OCI-LY1 (cell line): ENCODE data around the gene SCAPER.
"Not testable (repeated sequence)": the region's sequence is repeated elsewhere in the genome, so short reads cannot be mapped to it uniquely, and the experiment has no call there.

Experiments used
- H2AFZ ChIP-seq: fragments of 200-600 bp; sonication (generic), shearing (Covaris generic); 2 replicates; pipeline ENCODE4 v1.6.0; 2014; ENCODE audit warnings: antibody characterized with exemption, mild to moderate bottlenecking, low read length
- H3F3A ChIP-seq: fragments of 200-600 bp; sonication (generic), shearing (Covaris generic); 2 replicates; pipeline ENCODE4 v1.6.0; 2014; ENCODE audit warnings: mild to moderate bottlenecking, antibody characterized with exemption, low read length, moderate library complexity; ENCODE audit not compliant: insufficient read depth
- H3K27ac ChIP-seq: fragments of 200-600 bp; sonication (generic); 2 replicates; pipeline ENCODE4 v1.5.1; 2014; ENCODE audit warnings: low read length, mixed run types, mild to moderate bottlenecking, low read depth; ENCODE audit not compliant: poor library complexity, severe bottlenecking
- H3K27me3 ChIP-seq: fragments of 200-600 bp; sonication (generic); 2 replicates; pipeline ENCODE4 v1.6.0; 2014; ENCODE audit warnings: antibody characterized with exemption, mild to moderate bottlenecking, low read length, moderate library complexity; ENCODE audit not compliant: insufficient read depth
- H3K36me3 ChIP-seq: fragments of 200-600 bp; sonication (generic); 2 replicates; pipeline ENCODE4 v1.6.1; 2014; ENCODE audit warnings: mild to moderate bottlenecking, antibody characterized with exemption, low read length, moderate library complexity, mixed read lengths; ENCODE audit not compliant: insufficient read depth
- H3K4me1 ChIP-seq: fragments of 200-600 bp; sonication (generic); 2 replicates; pipeline ENCODE4 v1.5.1; 2014; ENCODE audit warnings: mild to moderate bottlenecking, low read length, moderate library complexity; ENCODE audit not compliant: insufficient read depth, severe bottlenecking
- H3K4me2 ChIP-seq: fragments of 200-600 bp; sonication (generic), shearing (Covaris generic); 2 replicates; pipeline ENCODE4 v1.6.1; 2014; ENCODE audit warnings: low read length
- H3K4me3 ChIP-seq: fragments of 200-600 bp; sonication (generic); 2 replicates; pipeline ENCODE4 v1.5.1; 2014; ENCODE audit warnings: low read length, low read depth, mild to moderate bottlenecking, mixed read lengths; ENCODE audit not compliant: poor library complexity, severe bottlenecking
- H3K79me2 ChIP-seq: fragments of 200-600 bp; shearing (Covaris generic); 2 replicates; pipeline ENCODE4 v1.6.1; 2016; ENCODE audit warnings: mixed run types, low read length, mixed read lengths; ENCODE audit not compliant: insufficient read depth
- H3K9ac ChIP-seq: fragments of 200-600 bp; sonication (generic), shearing (Covaris generic); 2 replicates; pipeline ENCODE4 v1.6.1; 2014; ENCODE audit warnings: mild to moderate bottlenecking, low read length, mixed read lengths
- H3K9me2 ChIP-seq: fragments of 200-600 bp; sonication (generic), shearing (Covaris generic); 2 replicates; pipeline ENCODE4 v1.6.1; 2014; ENCODE audit warnings: low read depth, mild to moderate bottlenecking, low read length, mixed read lengths
- H3K9me3 ChIP-seq: fragments of 200-600 bp; shearing (Covaris generic); 2 replicates; pipeline ENCODE4 v1.6.1; 2014; ENCODE audit warnings: low read length, mixed read lengths
- H4K20me1 ChIP-seq: fragments of 200-600 bp; sonication (generic), shearing (Covaris generic); 2 replicates; pipeline ENCODE4 v1.6.0; 2016; ENCODE audit warnings: mild to moderate bottlenecking, low read length; ENCODE audit not compliant: insufficient read depth
- EZH2 ChIP-seq: fragments of 200-600 bp; sonication (generic), shearing (Covaris generic); IDR thresholded peaks from 2 replicates; pipeline ENCODE4 v1.8.0; 2017; ENCODE audit warnings: borderline replicate concordance, mixed run types, mild to moderate bottlenecking, antibody characterized with exemption, low read length, moderate library complexity, mixed read lengths
- TF ChIP-seq, protein P1 (sequence below): fragments of 200-600 bp; sonication (generic), shearing (Covaris generic); IDR thresholded peaks from 2 replicates; pipeline ENCODE4 v1.5.1; 2017; ENCODE audit warnings: mild to moderate bottlenecking, antibody characterized with exemption, low read length, moderate library complexity, mixed read lengths

SCAPER gene

DNA sequence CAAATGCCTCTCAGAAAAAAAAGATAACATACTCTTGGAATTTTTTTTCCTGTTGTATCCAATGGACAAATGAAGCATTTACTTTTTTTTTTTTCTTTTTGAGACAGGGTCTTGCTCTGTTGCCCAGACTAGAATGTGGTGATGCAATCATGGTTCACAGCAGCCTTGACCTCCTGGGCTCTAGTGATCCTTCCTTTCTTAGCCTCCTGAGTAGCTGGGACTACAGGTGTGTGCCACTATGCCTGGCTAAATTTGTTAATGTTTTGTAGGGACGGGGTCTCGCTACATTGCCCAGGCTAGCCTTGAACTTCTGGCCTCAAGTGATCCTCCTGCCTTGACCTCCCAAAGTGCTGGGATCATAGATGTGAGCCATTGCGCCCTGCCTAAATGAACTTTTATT, 401.3 kb downstream of the SCAPER start:
- no peaks in the 10 kb centered on the region for H3K9me2 ChIP-seq
- no peak overlapping the region for H3K4me2 ChIP-seq
- H3K79me2 ChIP-seq: no peaks in the 10 kb centered on the region
- no peak overlapping the region for H2AFZ ChIP-seq
- no peak overlapping the region for H3K27ac ChIP-seq
- H3F3A ChIP-seq: no peaks in the 10 kb centered on the region
- no peak overlapping the region for H3K9ac ChIP-seq
- H4K20me1 ChIP-seq: no peaks in the 10 kb centered on the region
- no peaks in the 10 kb centered on the region for H3K4me1 ChIP-seq
- no peaks in the 10 kb centered on the region for H3K36me3 ChIP-seq
- H3K9me3 ChIP-seq: no peaks in the 10 kb centered on the region
- H3K4me3 ChIP-seq: no peak overlapping the region
- H3K27me3 ChIP-seq: no peaks in the 10 kb centered on the region
- TF ChIP-seq, protein P1, sequence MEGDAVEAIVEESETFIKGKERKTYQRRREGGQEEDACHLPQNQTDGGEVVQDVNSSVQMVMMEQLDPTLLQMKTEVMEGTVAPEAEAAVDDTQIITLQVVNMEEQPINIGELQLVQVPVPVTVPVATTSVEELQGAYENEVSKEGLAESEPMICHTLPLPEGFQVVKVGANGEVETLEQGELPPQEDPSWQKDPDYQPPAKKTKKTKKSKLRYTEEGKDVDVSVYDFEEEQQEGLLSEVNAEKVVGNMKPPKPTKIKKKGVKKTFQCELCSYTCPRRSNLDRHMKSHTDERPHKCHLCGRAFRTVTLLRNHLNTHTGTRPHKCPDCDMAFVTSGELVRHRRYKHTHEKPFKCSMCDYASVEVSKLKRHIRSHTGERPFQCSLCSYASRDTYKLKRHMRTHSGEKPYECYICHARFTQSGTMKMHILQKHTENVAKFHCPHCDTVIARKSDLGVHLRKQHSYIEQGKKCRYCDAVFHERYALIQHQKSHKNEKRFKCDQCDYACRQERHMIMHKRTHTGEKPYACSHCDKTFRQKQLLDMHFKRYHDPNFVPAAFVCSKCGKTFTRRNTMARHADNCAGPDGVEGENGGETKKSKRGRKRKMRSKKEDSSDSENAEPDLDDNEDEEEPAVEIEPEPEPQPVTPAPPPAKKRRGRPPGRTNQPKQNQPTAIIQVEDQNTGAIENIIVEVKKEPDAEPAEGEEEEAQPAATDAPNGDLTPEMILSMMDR: no peak
- no peak for TF ChIP-seq EZH2

DNA sequence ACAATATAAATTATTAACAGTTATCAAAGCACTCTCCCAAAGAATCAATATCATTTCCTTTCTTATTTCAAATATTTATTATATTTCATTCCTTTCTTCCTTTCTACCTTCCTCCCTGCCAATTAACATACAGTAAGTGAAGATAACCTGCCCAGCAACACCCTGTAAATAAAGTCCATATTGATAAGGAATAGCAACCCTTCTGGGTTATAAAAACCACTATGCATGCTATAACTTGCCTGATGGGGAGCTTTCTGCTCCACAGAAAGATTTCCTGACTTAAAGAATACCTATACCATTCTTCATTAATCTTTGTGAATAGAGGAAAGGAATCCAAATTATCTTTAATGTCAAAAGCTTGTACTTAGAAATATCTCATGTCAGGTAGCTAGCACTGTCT, 402.0 kb downstream of the SCAPER start:
- no peaks in the 10 kb centered on the region for H3K79me2 ChIP-seq
- H3K36me3 ChIP-seq: no peaks in the 10 kb centered on the region
- H3K9me2 ChIP-seq: no peaks in the 10 kb centered on the region
- no peaks in the 10 kb centered on the region for H3K27me3 ChIP-seq
- no peaks in the 10 kb centered on the region for H4K20me1 ChIP-seq
- H3F3A ChIP-seq: no peaks in the 10 kb centered on the region
- H3K9ac ChIP-seq: no peak overlapping the region
- no peaks in the 10 kb centered on the region for H3K4me1 ChIP-seq
- H2AFZ ChIP-seq: no peak overlapping the region
- no peak overlapping the region for H3K4me3 ChIP-seq
- no peak for TF ChIP-seq EZH2
- TF ChIP-seq, protein P1: no peak
- no peak overlapping the region for H3K27ac ChIP-seq
- H3K4me2 ChIP-seq: no peak overlapping the region
- no peaks in the 10 kb centered on the region for H3K9me3 ChIP-seq

DNA sequence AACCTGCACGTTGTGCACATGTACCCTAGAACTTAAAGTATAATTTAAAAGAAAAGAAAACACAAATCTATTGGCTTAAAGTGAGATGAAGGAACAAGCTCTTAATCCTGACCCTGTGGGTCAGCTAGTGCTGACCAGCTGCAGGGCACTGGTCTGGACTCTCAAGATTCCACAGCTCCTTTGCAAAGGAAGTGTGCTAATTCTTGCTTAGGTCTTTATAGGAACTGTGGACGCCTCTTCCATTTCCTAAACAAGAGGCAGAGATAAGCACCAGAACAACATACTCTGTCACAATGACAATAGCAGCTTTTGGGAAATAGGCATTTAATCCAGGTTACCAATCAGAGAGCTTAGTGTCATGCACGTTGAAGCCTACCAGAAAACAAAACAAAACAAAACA, 402.5 kb downstream of the SCAPER start:
- H3K4me2 ChIP-seq: no peak overlapping the region
- no peak for TF ChIP-seq EZH2
- TF ChIP-seq, protein P1: no peak
- no peak overlapping the region for H3K27ac ChIP-seq
- no peak overlapping the region for H3K9ac ChIP-seq
- H3K4me1 ChIP-seq: no peaks in the 10 kb centered on the region
- H3K4me3 ChIP-seq: no peak overlapping the region
- no peaks in the 10 kb centered on the region for H3F3A ChIP-seq
- no peaks in the 10 kb centered on the region for H3K36me3 ChIP-seq
- no peaks in the 10 kb centered on the region for H3K27me3 ChIP-seq
- no peaks in the 10 kb centered on the region for H4K20me1 ChIP-seq
- H3K9me3 ChIP-seq: no peaks in the 10 kb centered on the region
- H2AFZ ChIP-seq: no peak overlapping the region
- no peaks in the 10 kb centered on the region for H3K9me2 ChIP-seq
- no peaks in the 10 kb centered on the region for H3K79me2 ChIP-seq

DNA sequence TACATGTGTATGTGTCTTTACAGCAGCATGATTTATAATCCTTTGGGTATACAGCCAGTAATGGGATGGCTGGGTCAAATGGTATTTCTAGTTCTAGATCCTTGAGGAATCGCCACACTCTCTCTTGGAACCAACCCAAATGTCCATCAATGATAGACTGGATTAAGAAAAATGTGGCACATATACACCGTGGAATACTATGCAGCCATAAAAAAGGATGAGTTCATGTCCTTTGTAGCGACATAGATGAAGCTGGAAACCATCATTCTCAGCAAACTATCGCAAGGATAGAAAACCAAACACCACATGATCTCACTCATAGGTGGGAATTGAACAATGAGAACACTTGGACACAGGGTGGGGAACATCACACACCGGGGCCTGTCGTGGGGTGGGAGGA, 403.0 kb downstream of the SCAPER start:
- not testable (repeated sequence) for H3K4me1 ChIP-seq, H3K9ac ChIP-seq, H3K4me3 ChIP-seq, H4K20me1 ChIP-seq, H3K27ac ChIP-seq, H2AFZ ChIP-seq, H3K79me2 ChIP-seq, H3K9me3 ChIP-seq, H3K4me2 ChIP-seq, H3K9me2 ChIP-seq, H3K27me3 ChIP-seq, H3K36me3 ChIP-seq, H3F3A ChIP-seq
